ENCODE data around the gene PTX3.

The PTX3 gene

GRCh38 chr3:157423337-157423736 is 13.3 kb upstream of the PTX3 start:
- no peak for DNase-seq (ENCODE audit: low spot score)

- no peak for DNase-seq (ENCODE audit: low spot score)
Measured at GRCh38 chr3:157427901-157428300, 8.7 kb upstream of the PTX3 start.

GRCh38 chr3:157428853-157429252 is 7.8 kb upstream of the PTX3 start:
- DNase-seq (ENCODE audit: low spot score): no peak

GRCh38 chr3:157429708-157430107 is 6.9 kb upstream of the PTX3 start:
- no peak for DNase-seq (ENCODE audit: low spot score)

GRCh38 chr3:157438194-157438730 is 1.6 kb downstream of the PTX3 start:
- no peak for DNase-seq (ENCODE audit: low spot score)

GRCh38 chr3:157441102-157441624 is 4.5 kb downstream of the PTX3 start:
- DNase-seq (ENCODE audit: low spot score): no peak

- DNase-seq (ENCODE audit: low spot score): no peak
Measured at GRCh38 chr3:157442729-157443128, 6.1 kb downstream of the PTX3 start.

GRCh38 chr3:157443905-157444796 is 7.5 kb downstream of the PTX3 start:
- no peak for DNase-seq (ENCODE audit: low spot score)

GRCh38 chr3:157444797-157445184 is 8.1 kb downstream of the PTX3 start:
- DNase-seq (ENCODE audit: low spot score): no peak

GRCh38 chr3:157445857-157446256 is 9.2 kb downstream of the PTX3 start:
- no peak for DNase-seq (ENCODE audit: low spot score)

- no peak for DNase-seq (ENCODE audit: low spot score)
Measured at GRCh38 chr3:157447026-157447694, 10.5 kb downstream of the PTX3 start.

- DNase-seq (ENCODE audit: low spot score): no peak
Measured at GRCh38 chr3:157452097-157452496, 15.4 kb downstream of the PTX3 start.

GRCh38 chr3:157453824-157454223 is 17.2 kb downstream of the PTX3 start:
- no peak for DNase-seq (ENCODE audit: low spot score)

- no peak for DNase-seq (ENCODE audit: low spot score)
Measured at GRCh38 chr3:157459706-157460105, 23.1 kb downstream of the PTX3 start.

GRCh38 chr3:157460253-157460652 is 23.6 kb downstream of the PTX3 start:
- DNase-seq (ENCODE audit: low spot score): no peak

GRCh38 chr3:157463816-157464215 is 27.2 kb downstream of the PTX3 start:
- no peak for DNase-seq (ENCODE audit: low spot score)

GRCh38 chr3:157464321-157464720 is 27.7 kb downstream of the PTX3 start:
- DNase-seq (ENCODE audit: low spot score): no peak

- no peak for DNase-seq (ENCODE audit: low spot score)
Measured at GRCh38 chr3:157465741-157466140, 29.1 kb downstream of the PTX3 start.

GRCh38 chr3:157467200-157467599 is 30.6 kb downstream of the PTX3 start:
- no peak for DNase-seq (ENCODE audit: low spot score)

- no peak for DNase-seq (ENCODE audit: low spot score)
Measured at GRCh38 chr3:157469561-157470294, 33.1 kb downstream of the PTX3 start.

GRCh38 chr3:157471064-157471463 is 34.4 kb downstream of the PTX3 start:
- no peak for DNase-seq (ENCODE audit: low spot score)

- DNase-seq (ENCODE audit: low spot score): no peak
Measured at GRCh38 chr3:157472648-157473047, 36.0 kb downstream of the PTX3 start.

Measured in CD4-positive, alpha-beta T cell treated with Interleukin-2 at 100 ng/mL for 4 hours (primary cell).